ENCODE data around the gene PRELID2.

Gene PRELID2

DNA sequence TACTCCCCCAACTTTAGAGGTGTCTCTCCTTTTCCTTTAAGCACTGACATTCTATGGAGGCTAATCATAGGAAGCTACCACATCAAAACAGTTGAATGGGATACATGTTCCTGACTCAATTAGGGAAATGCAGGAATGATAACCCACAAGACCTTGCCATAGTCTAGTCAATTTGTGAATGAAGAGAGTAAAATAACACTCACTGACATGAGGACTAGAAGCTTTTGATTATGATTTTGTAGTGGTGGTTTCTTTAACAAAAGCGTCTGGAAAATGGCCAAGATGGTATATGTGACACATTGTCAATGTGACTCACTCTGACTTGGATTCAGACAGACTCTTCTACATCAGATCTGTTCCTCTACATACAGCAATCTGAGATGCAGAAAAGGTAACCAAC is 13.7 kb upstream of the PRELID2 start:
- no peaks in the 10 kb centered on the region for H3K27me3 ChIP-seq
- no peaks in the 10 kb centered on the region for H3K4me1 ChIP-seq (ENCODE audit: control insufficient read depth in 1 of 2, insufficient read depth in 1 of 2, low read depth in 1 of 2, low read length in 1 of 2)
- H3K4me3 ChIP-seq (ENCODE audit: low read depth in 1 of 2, low read length in 1 of 2) = no peak overlapping the region
- no peaks in the 10 kb centered on the region for H3K9me3 ChIP-seq
- H3K36me3 ChIP-seq = no peaks in the 10 kb centered on the region
- no peak overlapping the region for H3K27ac ChIP-seq
- no peak for TF ChIP-seq CTCF (IDR thresholded peaks at IDR 0.05)

- no peaks in the 10 kb centered on the region for H3K9me3 ChIP-seq
- no peaks in the 10 kb centered on the region for H3K4me1 ChIP-seq (ENCODE audit: control insufficient read depth in 1 of 2, insufficient read depth in 1 of 2, low read depth in 1 of 2, low read length in 1 of 2)
- no peak overlapping the region for H3K27ac ChIP-seq
- no peak for TF ChIP-seq CTCF (IDR thresholded peaks at IDR 0.05)
- H3K27me3 ChIP-seq = no peaks in the 10 kb centered on the region
- no peaks in the 10 kb centered on the region for H3K36me3 ChIP-seq
- no peak overlapping the region for H3K4me3 ChIP-seq (ENCODE audit: low read depth in 1 of 2, low read length in 1 of 2)
These were observed 12.7 kb upstream of the PRELID2 start for GRCh38 chr5:145847499-145848497.

- H3K4me1 ChIP-seq (ENCODE audit: control insufficient read depth in 1 of 2, insufficient read depth in 1 of 2, low read depth in 1 of 2, low read length in 1 of 2) = no peaks in the 10 kb centered on the region
- no peaks in the 10 kb centered on the region for H3K36me3 ChIP-seq
- H3K27ac ChIP-seq = no peak overlapping the region
- no peaks in the 10 kb centered on the region for H3K9me3 ChIP-seq
- H3K27me3 ChIP-seq = no peaks in the 10 kb centered on the region
- TF ChIP-seq CTCF (IDR thresholded peaks at IDR 0.05) = no peak
- no peak overlapping the region for H3K4me3 ChIP-seq (ENCODE audit: low read depth in 1 of 2, low read length in 1 of 2)
These were observed 10.9 kb upstream of the PRELID2 start for GRCh38 chr5:145846081-145846480.

DNA sequence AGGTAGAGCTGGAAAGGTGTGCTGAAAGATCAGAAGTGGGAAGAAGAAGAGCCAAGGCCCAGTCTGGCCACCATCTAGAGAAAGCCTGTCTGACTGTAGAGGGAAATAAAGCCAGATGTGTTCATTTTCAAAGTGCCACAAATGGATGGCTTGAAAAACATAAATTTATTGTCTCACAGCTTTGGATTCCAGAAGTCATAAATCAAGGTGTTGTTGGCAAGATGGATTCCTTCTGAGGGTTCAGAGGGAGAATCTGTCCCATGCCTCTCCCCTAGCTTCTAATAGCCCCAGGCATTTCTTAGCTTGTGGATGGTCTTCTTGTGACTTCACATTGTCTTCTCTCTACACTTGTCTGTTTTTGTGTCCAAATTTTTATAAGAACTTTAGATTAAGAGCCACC is 6.2 kb upstream of the PRELID2 start:
- Histone ChIP-seq H3K27me3 (peaks cover under 1% of the 10 kb centered on the region), H3K36me3 (no peaks in the 10 kb centered on the region), H3K4me1 (ENCODE audit: control insufficient read depth in 1 of 2, insufficient read depth in 1 of 2, low read depth in 1 of 2, low read length in 1 of 2) (no peaks in the 10 kb centered on the region), H3K27ac (no peak overlapping the region), H3K4me3 (ENCODE audit: low read depth in 1 of 2, low read length in 1 of 2) (no peak overlapping the region), H3K9me3 (no peaks in the 10 kb centered on the region)
- TF ChIP-seq CTCF (IDR thresholded peaks at IDR 0.05) = no peak

- no peak overlapping the region for H3K27ac ChIP-seq
- H3K27me3 ChIP-seq = peaks cover 7% of the 10 kb centered on the region
- peaks cover 3 to 5% of the 10 kb centered on the region in 2 experiments for H3K4me1 ChIP-seq (ENCODE audit: control insufficient read depth in 1 of 2, insufficient read depth in 1 of 2, low read depth in 1 of 2, low read length in 1 of 2)
- H3K36me3 ChIP-seq = no peaks in the 10 kb centered on the region
- TF ChIP-seq CTCF (IDR thresholded peaks at IDR 0.05) = no peak
- H3K9me3 ChIP-seq = no peaks in the 10 kb centered on the region
- H3K4me3 ChIP-seq (ENCODE audit: low read depth in 1 of 2, low read length in 1 of 2) = no peak overlapping the region
These were observed 5.5 kb upstream of the PRELID2 start for GRCh38 chr5:145840458-145841132.

Measured in neutrophil (primary cell).